ENCODE results near the gene PDE4B.
A peak's percentile ranks its signal among the peaks of the same experiment; 100 is the strongest.
"Not testable (repeated sequence)": the region's sequence is repeated elsewhere in the genome, so short reads cannot be mapped to it uniquely, and the experiment has no call there.

The PDE4B gene

DNA sequence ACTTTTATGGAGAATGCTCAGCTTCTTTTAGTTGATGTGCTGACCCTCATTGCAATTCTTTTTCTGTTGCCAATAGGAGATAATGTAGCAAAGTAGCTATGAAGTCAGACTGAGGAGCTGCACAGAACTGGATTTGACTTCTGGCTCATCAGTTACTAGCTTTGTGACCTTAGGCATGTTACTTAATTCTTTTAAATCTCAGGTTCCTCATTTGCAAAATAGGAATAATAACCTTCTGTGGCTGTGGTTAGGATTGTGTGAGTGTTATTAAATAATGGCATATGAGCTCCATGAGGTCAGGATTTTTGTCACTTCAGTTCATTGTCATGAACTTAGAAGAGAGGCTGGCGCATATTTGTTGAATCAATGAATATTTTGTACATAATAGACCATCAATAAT, 503.7 kb downstream of the PDE4B start:
- no peak for DNase-seq

DNA sequence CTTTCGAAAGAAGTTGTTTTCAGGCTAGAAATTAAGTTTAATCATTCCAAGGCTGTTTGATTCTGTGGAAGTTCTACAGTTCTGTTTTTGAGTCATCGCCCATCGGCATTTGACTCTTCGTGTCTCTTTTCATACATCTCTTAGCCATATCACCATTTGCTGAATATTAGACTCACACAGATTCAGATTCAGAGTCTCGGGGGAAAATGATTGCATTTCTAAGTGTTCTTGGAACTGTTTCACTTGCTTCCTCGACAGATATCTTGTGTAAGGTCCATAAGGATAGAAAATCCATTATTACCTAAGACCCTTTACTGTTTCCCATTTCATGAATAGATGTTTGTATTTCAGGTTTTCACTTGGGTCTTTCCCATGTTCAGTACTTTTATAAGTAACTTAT, 504.3 kb downstream of the PDE4B start:
- DNase-seq = no peak

DNA sequence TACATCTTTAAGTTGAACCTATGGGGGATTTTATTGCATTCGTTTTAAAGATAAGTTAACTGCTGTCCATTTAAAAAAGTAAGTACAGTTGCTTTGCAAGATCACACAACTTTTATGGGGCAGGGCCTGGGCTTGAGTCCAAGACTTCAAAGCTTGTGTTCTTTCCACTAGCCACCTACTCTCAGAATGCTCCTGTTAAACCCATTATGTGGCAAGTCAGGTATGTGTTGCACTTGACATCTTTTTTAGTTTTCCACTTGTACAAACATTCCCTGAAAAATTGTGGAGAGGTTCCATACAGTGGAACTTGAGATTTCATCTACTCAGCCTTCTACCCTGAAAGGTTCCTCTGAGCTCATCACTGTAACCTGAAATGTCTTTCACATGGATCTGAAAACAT, 505.8 kb downstream of the PDE4B start:
- no peak for DNase-seq

- DNase-seq = no peak
Observed at GRCh38 chr1:66300280-66300971, 507.7 kb downstream of the PDE4B start.

DNA sequence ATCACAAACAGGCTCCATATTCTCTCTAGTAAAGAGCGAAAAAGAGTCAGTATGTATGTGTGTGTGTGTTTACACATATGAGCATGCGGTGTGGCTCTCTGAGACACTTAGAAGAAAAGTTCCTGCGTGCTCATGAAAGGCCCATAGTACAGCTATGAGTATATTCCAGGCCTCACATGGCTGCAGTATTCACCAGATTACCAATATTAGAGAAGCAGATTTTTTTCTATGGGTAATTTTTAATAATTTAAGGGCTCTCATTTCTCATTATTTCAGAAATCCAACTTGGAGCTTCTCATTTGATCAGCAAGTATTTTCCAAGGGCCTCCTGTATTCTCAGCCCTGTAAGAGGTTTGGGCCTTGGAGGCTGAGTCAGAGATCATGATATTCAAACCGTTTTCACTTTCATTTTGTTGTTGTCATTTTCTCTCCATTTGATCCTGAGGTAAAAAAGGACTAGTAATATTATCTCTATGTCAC, 508.3 kb downstream of the PDE4B start:
- peak in 2 of 4 experiments; percentile 6 to 18 for DNase-seq

DNA sequence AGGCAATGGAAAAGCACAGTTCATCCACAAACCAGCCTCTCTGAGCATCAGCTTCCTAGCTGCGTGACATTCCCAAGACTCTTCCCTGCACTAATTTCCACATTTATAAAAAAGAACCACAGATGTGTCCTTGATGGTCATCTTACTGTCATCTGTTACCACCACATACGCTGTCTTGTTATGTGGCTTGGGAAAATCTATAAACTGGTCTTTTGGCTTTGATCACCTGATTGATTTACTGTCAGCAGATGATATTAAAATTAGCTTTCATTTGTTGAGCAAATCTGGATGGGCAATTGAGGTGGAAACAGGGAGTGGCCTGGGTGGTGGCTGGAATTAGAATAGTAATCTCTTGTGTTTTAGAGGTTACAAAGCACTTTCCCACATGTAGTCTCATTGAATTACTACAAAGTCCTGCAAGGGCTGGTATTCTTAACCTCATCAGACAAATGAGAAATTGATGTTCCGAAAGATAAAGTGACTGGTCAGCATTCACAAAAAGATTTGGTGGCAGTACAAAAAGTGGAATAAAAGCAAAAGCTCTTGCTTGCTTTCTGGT, 509.6 kb downstream of the PDE4B start:
- no peak for DNase-seq

- no peak for DNase-seq
Observed at GRCh38 chr1:66302815-66303214, 510.1 kb downstream of the PDE4B start.

GRCh38 chr1:66303646-66304045, 511.0 kb downstream of the PDE4B start:
- DNase-seq = no peak

- DNase-seq = no peak
Observed at GRCh38 chr1:66304128-66304527, 511.4 kb downstream of the PDE4B start.

DNA sequence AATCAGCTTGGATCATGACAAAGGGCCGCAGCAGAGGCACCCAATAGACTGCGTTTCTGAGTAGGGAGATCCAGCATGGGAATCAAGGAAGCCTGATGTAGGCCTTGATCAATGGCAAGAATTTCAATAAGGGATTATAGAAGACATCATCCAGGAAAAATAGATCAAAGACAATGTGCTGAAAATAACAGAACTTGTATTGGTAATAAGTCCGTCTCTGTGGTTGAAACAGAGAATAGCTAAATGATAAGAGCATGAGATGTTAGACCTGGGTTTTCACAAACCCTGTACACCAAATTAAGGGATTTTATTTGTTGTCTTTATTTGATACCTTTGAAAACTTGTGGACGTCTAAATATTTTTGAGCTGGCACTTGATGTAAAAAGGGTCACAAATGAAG, 513.2 kb downstream of the PDE4B start:
- no peak for DNase-seq

DNA sequence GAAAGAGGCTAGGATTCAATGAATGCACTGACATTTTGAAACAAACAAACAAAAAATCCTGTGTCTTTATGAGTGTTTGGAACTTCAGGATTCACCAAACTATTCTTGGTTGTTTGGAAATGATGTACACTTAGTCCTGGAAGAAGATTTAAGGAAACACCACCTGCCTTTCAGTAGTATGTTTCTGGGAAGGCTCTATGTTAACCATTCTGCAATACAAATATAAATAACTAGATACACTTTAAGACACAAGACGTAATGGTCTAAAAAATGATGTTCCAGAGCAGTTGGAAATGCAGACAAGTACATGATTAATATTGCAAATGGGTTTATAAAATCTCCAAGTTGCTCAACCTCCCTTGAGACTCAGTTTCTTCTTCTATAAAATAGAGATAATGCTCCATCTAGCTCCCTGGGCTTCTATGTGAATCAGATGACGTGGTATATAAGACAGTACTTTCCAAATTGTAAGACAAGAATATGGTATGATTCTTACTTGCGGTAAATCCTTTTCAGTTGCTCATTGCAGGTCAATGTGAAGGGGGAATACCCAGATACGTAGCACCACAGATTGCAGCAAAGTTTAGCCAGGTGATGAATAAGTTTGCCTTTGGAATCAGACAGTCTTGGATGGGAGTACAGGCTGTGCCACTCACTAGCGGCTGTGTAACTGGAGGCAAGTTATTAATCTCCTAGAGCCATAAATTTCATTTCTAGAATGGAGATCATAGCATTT, 516.5 kb downstream of the PDE4B start:
- no peak for DNase-seq

GRCh38 chr1:66311092-66311491, 518.4 kb downstream of the PDE4B start:
- DNase-seq = no peak

GRCh38 chr1:66311628-66312027, 518.9 kb downstream of the PDE4B start:
- DNase-seq = no peak

DNA sequence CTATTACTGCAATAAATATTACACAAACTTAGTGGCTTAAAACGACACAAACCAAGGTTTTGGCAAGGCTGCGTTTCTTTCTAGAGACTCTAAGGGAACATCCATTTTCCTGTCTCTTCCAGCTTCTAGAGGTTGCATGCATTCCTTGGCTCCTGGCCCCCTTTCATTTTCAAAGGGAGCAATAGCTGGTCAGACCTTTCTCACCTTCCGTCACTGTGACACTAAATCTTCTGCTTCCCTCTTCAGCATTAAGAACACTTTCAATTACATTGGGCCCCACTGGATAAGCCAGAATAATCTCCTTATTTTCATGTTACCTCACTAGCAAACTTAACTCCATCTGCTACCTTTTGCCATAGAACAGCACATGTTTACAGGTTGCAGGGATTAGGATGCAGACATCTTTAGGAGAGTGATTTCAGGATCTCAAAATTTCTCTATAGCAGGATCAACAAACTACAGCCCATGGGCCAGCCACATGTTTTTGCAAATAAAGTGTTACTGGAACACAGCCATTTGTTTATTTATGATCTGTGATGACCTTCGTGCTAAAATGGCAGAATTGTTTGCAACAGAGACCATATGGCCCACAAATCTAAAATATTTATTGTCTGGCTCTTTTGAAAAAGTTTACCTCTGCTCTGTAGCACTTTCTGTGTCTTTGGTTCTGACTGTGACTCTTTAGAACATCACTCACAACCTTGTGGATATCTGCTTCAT, 519.7 kb downstream of the PDE4B start:
- DNase-seq = no peak

DNA sequence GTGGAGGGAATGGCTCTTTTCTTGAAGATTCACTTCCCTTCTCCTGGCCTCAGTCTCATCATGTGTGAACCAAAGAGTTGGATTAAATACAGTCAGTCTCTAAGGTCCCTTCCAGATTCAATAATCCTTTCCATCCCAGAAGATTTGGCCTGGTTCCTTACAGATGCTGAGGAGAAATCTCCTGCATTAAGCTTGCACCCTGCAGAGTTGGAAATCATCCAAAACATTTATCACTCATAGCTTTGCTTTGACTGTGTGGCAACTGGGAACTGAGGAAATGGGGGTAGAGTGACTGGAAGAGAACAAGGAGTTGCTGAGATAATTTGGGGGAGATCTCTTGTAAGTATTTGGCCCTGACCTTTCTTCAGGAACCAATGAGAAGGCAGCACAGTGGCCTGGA, 520.7 kb downstream of the PDE4B start:
- no peak for DNase-seq

DNA sequence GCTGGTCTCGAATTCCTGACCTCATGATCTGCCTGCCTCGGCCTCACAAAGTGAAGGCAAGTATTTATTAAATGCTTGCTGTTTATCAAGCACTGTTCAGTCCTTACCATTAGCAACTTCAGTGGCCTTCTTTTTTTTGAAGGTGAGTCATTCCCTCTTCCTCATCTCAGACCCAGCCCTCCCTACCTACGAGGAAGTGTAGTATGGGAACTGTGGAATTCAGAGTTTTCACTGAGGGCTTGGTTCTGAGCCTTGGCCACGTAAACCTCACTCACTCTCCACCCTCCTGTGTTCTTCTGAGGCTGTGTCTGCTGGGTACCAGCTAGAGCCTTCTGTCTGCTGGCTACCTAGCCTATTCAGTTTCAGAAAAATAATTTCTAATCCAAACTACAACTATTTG, 523.0 kb downstream of the PDE4B start:
- no peak for DNase-seq

DNA sequence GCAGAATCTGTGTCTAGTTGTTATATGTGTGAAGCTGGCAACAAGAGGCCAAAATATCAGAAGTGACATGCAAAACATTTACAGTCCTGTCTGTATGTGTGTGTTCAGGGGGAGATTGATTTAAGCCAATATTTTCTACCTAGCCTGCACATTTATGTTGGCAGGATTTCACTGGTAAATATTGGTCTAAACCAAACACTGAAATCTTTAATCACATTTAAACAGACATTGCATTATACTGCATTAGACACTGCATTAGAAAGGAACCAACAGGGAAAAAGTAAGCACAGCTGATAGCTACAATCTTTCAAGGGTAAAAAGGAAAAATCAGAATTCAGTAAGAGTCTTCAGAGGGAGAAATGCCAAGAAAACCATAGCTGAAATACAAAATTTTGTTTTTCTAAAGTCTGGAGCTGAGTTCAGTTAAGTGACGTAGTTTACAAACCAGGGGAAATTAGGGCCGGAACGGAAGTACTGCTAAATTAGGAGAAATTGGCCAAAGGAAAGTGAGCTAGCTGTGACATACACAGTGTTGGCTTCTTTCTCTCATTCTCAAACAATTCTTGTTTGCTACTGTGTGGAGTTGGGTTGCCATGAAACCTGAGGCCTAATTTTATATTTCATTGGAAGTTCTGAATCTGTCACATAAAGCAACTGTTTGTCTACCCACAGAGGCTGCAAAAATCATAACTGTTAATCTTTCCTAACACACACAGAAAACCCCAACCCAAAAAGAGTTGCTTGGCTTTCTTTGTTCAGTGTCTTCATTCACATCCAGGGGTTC, 524.0 kb downstream of the PDE4B start:
- DNase-seq = no peak

GRCh38 chr1:66317248-66317515, 524.5 kb downstream of the PDE4B start:
- no peak for DNase-seq

GRCh38 chr1:66320231-66320630, 527.5 kb downstream of the PDE4B start:
- no peak for DNase-seq

DNA sequence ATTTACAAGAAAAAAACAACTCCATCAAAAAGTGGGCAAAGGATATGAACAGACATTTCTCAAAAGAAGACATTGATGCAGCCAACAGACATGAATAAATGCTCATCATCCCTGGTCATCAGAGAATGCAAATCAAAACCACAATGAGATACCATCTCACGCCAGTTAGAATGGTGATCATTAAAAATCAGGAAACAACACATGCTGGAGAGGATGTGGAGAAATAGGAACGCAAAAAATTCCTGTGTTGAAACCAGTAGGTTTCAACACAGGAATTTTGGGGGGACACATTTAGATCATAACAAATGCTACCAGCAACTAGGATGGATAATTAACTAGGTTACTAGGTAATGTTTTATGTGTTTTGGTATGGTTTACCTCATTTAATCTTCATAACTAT, 529.8 kb downstream of the PDE4B start:
- not testable (repeated sequence) for DNase-seq

DNA sequence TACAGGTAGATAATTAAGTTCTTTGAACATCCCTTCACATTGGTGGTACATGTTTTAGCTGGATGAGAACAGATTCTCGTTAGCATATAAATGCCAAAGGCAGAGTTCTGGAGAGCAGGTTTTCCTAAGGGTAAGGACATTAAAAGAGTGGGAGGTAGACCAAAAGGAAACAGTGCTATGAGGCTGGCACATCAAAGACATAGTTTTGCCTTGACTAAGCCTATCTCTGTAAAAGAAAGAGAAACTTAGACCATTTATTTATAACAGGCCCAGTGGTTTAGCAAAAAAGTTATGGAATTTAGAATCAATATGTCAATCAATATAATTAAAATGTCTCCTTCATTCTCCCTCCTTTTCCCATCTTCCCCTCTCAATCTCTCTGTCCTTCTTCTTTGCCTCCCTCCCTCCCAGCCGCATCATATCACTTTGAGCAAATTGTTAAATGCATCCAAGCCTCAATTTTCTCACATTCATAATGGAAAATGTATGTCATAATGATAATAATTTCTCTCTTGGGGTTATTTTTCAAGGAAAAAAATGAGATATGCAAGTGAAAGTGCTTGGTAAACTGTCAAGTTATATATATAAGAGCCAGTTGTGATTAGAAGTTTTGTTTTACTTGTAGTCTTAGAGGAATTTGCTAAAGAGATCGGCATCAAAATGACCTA, 531.4 kb downstream of the PDE4B start:
- DNase-seq = no peak

DNA sequence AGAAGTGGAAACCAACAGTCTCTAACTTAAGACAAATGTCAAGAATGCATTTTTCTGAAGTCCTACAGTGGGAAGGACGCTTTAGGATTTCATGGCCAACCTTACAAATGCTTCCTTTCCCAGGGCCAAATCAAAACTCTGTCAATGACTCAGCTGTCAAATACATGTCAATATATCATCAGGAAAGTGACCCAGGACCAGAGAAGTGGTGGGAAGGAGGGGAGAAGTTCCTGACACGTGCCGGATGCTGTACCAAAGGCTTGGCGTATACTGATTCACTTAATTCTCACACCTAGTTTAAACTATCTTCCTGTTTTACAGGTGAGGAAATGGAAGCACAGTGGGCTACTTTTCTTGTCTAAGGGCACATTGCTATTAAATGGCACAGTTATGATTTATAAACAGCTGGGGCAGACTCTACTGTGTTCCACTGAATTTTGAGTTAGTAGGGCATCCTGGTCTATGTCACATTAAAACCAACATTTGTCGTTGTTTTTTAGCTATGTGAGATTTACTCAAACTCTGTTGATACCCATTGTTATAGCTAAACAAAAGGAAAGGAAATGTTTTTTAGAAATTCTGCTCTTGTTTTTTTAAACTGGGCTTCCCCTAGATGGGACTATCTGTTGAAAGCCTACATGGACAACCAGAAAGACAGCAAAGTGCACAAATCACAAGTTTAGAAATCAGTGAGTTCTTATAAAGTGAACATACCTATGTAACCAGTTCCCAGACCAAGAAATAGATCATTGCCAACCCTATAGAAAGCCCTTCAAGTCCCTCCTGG, 533.1 kb downstream of the PDE4B start:
- no peak for DNase-seq

All from activated CD4-positive, CD25-positive, alpha-beta regulatory T cell (primary cell).